ENCODE measurements around the gene MRFAP1L1. TPM values are rescaled to one million over a fixed set of nuclear protein-coding genes. Genes with fewer than 3 reads are reported as not detected.

MRFAP1L1 gene
- total RNA-seq, 2 donors from 2014 or later = 47.1 to 62.6 TPM

DNA sequence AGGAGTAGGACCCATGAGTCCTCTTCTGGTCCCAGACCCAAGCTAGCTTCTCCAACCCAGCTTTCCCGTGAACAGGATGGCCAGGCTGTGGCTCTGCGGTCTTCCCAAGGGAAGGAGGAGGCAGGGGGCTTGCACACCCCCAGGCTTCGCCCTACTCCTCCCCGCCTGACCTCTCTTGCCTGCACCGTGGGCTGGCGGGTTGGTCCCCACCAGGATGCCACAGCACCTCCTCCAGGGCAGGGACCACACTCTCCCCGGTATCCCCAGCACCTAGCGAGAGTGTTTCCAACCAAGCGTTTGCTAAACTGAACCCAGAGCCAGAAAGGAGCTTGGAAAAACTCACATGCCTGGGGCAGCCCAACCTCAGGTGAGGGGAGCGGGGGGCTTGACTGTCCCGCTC, 25.0 kb downstream of the MRFAP1L1 start:
- no peaks in the 10 kb centered on the region for H3K27me3 ChIP-seq (replicated peaks; ENCODE audit: insufficient read depth)
- no peaks in the 10 kb centered on the region for H3K4me1 ChIP-seq (ENCODE audit: control insufficient read depth in 1 of 2, low read depth in 2 of 2)
- H3K36me3 ChIP-seq = no peaks in the 10 kb centered on the region
- H3K4me3 ChIP-seq = no peak overlapping the region
- H3K27ac ChIP-seq = no peak overlapping the region
- no peaks in the 10 kb centered on the region for H3K9me3 ChIP-seq
- DNase-seq (ENCODE audit: low spot score) = no peak
- ATAC-seq (ENCODE audit: insufficient number of reproducible peaks, low FRiP score, low read depth) = no peak
- TF ChIP-seq, protein P1, sequence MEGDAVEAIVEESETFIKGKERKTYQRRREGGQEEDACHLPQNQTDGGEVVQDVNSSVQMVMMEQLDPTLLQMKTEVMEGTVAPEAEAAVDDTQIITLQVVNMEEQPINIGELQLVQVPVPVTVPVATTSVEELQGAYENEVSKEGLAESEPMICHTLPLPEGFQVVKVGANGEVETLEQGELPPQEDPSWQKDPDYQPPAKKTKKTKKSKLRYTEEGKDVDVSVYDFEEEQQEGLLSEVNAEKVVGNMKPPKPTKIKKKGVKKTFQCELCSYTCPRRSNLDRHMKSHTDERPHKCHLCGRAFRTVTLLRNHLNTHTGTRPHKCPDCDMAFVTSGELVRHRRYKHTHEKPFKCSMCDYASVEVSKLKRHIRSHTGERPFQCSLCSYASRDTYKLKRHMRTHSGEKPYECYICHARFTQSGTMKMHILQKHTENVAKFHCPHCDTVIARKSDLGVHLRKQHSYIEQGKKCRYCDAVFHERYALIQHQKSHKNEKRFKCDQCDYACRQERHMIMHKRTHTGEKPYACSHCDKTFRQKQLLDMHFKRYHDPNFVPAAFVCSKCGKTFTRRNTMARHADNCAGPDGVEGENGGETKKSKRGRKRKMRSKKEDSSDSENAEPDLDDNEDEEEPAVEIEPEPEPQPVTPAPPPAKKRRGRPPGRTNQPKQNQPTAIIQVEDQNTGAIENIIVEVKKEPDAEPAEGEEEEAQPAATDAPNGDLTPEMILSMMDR (IDR thresholded peaks at IDR 0.05) = no peak

DNA sequence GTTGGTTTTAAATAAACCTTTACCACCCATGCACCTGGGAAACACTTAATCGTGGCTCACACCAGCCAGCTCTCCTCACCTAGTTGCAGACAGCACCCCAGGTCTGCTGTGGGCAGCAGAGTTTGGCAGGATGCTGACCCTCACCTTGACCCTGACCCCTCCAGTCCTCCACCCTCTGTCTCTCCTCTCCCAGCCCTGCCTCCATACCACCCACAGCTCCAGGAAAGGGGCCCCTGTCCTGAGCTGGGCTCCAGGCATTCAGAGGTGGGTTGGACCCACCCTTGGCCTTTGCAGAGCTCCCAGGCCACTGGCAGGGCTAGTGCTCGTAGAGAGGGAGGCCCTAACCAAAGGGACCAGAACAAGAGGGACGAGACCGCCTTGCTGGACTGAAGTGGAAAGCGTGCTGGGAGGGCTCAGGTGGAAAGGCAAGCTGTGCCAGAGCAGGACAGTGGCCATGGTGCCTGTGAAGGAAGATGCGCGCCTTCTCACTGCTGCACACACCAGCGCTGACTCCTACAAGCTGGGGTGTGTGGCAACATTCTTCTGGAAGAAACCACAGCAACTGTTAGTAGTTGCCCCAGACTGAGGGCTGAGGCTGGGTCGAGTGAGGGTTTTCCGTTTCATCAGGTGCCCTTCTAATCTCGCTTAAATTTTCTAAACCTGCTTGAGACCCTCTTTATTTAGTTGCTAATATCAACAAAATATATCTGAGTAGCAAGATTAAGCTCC, 26.6 kb downstream of the MRFAP1L1 start:
- Histone ChIP-seq H3K4me3 (no peak overlapping the region), H3K9me3 (no peaks in the 10 kb centered on the region), H3K27ac (no peak overlapping the region), H3K4me1 (ENCODE audit: control insufficient read depth in 1 of 2, low read depth in 2 of 2) (no peaks in the 10 kb centered on the region), H3K27me3 (replicated peaks; ENCODE audit: insufficient read depth) (no peaks in the 10 kb centered on the region), H3K36me3 (no peaks in the 10 kb centered on the region)
- TF ChIP-seq, protein P1 (IDR thresholded peaks at IDR 0.05) = no peak
- ATAC-seq (ENCODE audit: insufficient number of reproducible peaks, low FRiP score, low read depth) = no peak
- no peak for DNase-seq (ENCODE audit: low spot score)

- Histone ChIP-seq H3K4me1 (ENCODE audit: control insufficient read depth in 1 of 2, low read depth in 2 of 2) (peaks cover 6 to 11% of the 10 kb centered on the region in 2 donors), H3K9me3 (no peaks in the 10 kb centered on the region), H3K36me3 (no peaks in the 10 kb centered on the region), H3K4me3 (no peak overlapping the region), H3K27ac (no peak overlapping the region), H3K27me3 (replicated peaks; ENCODE audit: insufficient read depth) (no peaks in the 10 kb centered on the region)
- DNase-seq (ENCODE audit: low spot score) = no peak
- ATAC-seq (ENCODE audit: insufficient number of reproducible peaks, low FRiP score, low read depth) = no peak
- TF ChIP-seq, protein P1 (IDR thresholded peaks at IDR 0.05) = no peak
These were observed 28.5 kb downstream of the MRFAP1L1 start for GRCh38 chr4:6681191-6681590.

GRCh38 chr4:6680372-6681034, 29.2 kb downstream of the MRFAP1L1 start:
- TF ChIP-seq, protein P1 (IDR thresholded peaks at IDR 0.05) = no peak
- no peak for DNase-seq (ENCODE audit: low spot score)
- no peaks in the 10 kb centered on the region for H3K27me3 ChIP-seq (replicated peaks; ENCODE audit: insufficient read depth)
- no peaks in the 10 kb centered on the region for H3K9me3 ChIP-seq
- no peak for ATAC-seq (ENCODE audit: insufficient number of reproducible peaks, low FRiP score, low read depth)
- no peak overlapping the region for H3K27ac ChIP-seq
- H3K36me3 ChIP-seq = no peaks in the 10 kb centered on the region
- H3K4me1 ChIP-seq (ENCODE audit: control insufficient read depth in 1 of 2, low read depth in 2 of 2) = peaks cover 11 to 18% of the 10 kb centered on the region in 2 donors
- no peak overlapping the region for H3K4me3 ChIP-seq

DNA sequence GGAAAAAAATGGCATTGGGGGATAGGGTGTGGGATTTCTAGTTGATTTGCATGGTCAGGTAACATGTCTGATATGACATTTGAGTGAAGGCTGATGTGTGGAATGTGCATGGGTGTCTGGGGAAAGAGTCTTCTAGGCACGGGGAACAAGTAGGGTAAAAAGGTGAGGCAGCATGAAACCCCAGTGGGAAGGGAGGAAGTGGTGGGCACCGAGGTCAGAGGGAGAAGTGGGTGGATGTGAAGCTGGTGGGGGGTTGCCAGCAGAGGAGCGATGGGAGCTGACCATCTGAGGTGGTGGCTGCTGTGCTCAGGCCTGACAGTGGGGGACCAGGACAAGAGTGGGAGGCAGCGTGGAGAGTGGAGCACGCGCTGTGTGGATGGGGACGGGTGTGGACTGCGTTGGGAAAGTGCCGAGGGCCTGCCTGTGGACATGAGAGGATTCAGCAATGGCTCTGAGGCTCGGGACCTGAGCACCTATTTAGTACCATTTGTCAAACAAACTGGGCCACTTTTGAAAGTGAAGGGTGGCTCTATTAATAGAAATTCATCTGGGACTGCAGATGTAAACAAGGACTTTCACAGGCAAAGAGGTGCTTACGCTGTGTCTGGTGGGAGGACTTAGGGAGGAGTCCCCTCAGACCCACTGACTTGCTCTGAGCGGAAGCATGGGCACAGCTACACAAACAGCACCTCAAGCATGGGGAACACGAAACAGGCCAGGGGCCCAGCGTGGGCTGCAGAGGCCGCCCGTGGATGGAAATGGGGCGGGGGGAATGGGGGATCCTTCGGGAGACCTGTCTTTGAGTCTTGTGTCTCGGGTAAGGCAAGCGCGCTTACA, 32.7 kb downstream of the MRFAP1L1 start:
- Histone ChIP-seq H3K4me3 (peak overlapping the region; percentile 26), H3K27ac (no peak overlapping the region)
- no peak for DNase-seq (ENCODE audit: low spot score)

More for the DNA sequence above, 32.7 kb downstream of the MRFAP1L1 start:
- H3K36me3 ChIP-seq = no peaks in the 10 kb centered on the region
- H3K27me3 ChIP-seq (replicated peaks; ENCODE audit: insufficient read depth) = no peaks in the 10 kb centered on the region
- no peaks in the 10 kb centered on the region for H3K9me3 ChIP-seq
- peaks cover 19 to 32% of the 10 kb centered on the region in 2 donors for H3K4me1 ChIP-seq (ENCODE audit: control insufficient read depth in 1 of 2, low read depth in 2 of 2)
- no peak for ATAC-seq (ENCODE audit: insufficient number of reproducible peaks, low FRiP score, low read depth)
- TF ChIP-seq, protein P1 (IDR thresholded peaks at IDR 0.05) = no peak

Measured in thoracic aorta (tissue), 2 donors.